Measurements from ENCODE around the gene NOD1. TPM values are rescaled to one million over a fixed set of nuclear protein-coding genes. Genes with fewer than 3 reads are reported as not detected.

The NOD1 gene
- total and polyA plus RNA-seq, 2 of the 13 experiments (the other 11 are each of a cell fraction or from before 2014, with no cell fraction given), result 1.7 to 2.9 TPM

DNA sequence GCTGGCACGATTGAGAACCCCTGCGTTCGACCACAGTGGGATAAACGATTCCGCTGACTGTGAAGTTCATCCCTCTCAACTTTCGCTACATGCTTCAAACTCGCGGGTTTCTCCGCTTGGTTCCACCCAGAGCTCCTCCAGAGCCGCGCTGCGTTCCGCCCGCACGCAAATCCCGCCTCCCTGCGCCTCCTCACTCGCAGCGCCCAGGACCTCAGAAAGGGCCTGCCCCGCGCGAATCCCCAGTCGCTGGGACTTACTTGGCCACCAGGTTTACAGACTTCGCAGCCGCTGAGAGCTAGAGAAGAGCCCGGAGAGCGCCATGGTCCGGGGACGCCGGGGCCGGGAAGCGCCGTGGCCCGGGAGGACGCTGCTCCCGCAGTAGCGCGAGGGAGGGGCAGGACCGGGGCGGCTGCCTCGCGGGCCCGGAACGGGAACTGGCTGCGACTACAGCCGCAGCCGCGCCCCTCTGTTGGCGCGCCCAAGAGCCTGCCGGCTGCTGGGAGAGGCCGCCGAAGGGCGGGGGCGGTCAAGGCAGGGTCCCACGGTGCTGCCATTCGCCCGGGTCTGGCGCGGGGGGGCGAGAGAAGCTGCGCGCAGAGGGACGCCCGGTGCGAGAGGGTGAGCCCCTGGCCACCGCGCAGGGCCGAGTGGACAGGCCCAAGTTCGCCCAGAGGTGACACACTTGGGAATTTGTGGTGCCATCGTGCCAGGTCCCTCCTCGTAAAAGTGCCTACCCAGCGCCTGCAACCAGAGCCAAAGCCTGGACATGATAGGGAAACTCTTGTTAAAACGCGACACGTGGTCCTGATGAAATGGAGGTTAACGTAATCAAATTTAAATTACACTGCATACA, at the start of gene NOD1 (continued):
- TF ChIP-seq, protein P1, sequence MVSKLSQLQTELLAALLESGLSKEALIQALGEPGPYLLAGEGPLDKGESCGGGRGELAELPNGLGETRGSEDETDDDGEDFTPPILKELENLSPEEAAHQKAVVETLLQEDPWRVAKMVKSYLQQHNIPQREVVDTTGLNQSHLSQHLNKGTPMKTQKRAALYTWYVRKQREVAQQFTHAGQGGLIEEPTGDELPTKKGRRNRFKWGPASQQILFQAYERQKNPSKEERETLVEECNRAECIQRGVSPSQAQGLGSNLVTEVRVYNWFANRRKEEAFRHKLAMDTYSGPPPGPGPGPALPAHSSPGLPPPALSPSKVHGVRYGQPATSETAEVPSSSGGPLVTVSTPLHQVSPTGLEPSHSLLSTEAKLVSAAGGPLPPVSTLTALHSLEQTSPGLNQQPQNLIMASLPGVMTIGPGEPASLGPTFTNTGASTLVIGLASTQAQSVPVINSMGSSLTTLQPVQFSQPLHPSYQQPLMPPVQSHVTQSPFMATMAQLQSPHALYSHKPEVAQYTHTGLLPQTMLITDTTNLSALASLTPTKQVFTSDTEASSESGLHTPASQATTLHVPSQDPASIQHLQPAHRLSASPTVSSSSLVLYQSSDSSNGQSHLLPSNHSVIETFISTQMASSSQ (IDR thresholded peaks at IDR 0.05; ENCODE audit: low read depth), result no peak
- TF ChIP-seq, protein P1 (CRISPR knock-in tag; IDR thresholded peaks at IDR 0.05; ENCODE audit: borderline replicate concordance), result peak; percentile 50; the same call in 1 of the 2 replicates
- TF ChIP-seq ADNP (CRISPR knock-in tag; IDR thresholded peaks at IDR 0.05) (no peak), ZBTB7A (CRISPR knock-in tag; IDR thresholded peaks at IDR 0.05) (no peak), SOX5 (CRISPR knock-in tag; IDR thresholded peaks at IDR 0.05; ENCODE audit: borderline replicate concordance) (no peak), ZNF121 (CRISPR knock-in tag; IDR thresholded peaks at IDR 0.05) (peak; percentile 73), PAF1 (CRISPR knock-in tag; IDR thresholded peaks at IDR 0.05) (no peak), ZNF235 (CRISPR knock-in tag; IDR thresholded peaks at IDR 0.05; ENCODE audit: borderline replicate concordance) (no peak), MYC (CRISPR knock-in tag; IDR thresholded peaks at IDR 0.05; ENCODE audit: borderline replicate concordance) (peak; percentile 67), RORA (CRISPR knock-in tag; IDR thresholded peaks at IDR 0.05) (no peak), POLR2AphosphoS5 (IDR thresholded peaks at IDR 0.05; ENCODE audit: low read depth, low read length) (peak; percentile 27; the same call in 1 of the 2 replicates), ZFP36L1 (CRISPR knock-in tag; IDR thresholded peaks at IDR 0.05) (no peak)
- TF ChIP-seq, protein P2, sequence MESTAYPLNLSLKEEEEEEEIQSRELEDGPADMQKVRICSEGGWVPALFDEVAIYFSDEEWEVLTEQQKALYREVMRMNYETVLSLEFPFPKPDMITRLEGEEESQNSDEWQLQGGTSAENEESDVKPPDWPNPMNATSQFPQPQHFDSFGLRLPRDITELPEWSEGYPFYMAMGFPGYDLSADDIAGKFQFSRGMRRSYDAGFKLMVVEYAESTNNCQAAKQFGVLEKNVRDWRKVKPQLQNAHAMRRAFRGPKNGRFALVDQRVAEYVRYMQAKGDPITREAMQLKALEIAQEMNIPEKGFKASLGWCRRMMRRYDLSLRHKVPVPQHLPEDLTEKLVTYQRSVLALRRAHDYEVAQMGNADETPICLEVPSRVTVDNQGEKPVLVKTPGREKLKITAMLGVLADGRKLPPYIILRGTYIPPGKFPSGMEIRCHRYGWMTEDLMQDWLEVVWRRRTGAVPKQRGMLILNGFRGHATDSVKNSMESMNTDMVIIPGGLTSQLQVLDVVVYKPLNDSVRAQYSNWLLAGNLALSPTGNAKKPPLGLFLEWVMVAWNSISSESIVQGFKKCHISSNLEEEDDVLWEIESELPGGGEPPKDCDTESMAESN (CRISPR knock-in tag; conservative IDR thresholded peaks at IDR 0.05), result no peak
- TF ChIP-seq, protein P3, sequence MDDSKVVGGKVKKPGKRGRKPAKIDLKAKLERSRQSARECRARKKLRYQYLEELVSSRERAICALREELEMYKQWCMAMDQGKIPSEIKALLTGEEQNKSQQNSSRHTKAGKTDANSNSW (CRISPR knock-in tag; IDR thresholded peaks at IDR 0.05; ENCODE audit: borderline replicate concordance), result 0 out of 2 replicates have a peak, but pooled peaks have one; percentile 38
- TF ChIP-seq, protein P4, sequence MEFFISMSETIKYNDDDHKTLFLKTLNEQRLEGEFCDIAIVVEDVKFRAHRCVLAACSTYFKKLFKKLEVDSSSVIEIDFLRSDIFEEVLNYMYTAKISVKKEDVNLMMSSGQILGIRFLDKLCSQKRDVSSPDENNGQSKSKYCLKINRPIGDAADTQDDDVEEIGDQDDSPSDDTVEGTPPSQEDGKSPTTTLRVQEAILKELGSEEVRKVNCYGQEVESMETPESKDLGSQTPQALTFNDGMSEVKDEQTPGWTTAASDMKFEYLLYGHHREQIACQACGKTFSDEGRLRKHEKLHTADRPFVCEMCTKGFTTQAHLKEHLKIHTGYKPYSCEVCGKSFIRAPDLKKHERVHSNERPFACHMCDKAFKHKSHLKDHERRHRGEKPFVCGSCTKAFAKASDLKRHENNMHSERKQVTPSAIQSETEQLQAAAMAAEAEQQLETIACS (CRISPR knock-in tag; IDR thresholded peaks at IDR 0.05), result 0 out of 2 replicates have a peak, but pooled peaks have one; percentile 18
- TF ChIP-seq, protein P5, sequence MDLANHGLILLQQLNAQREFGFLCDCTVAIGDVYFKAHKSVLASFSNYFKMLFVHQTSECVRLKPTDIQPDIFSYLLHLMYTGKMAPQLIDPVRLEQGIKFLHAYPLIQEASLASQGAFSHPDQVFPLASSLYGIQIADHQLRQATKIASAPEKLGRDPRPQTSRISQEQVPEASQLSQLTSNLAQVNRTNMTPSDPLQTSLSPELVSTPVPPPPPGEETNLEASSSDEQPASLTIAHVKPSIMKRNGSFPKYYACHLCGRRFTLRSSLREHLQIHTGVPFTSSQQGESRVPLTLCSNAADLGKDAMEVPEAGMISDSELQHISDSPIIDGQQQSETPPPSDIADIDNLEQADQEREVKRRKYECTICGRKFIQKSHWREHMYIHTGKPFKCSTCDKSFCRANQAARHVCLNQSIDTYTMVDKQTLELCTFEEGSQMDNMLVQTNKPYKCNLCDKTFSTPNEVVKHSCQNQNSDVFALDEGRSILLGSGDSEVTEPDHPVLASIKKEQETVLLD (CRISPR knock-in tag; IDR thresholded peaks at IDR 0.05; ENCODE audit: low read depth), result peak; percentile 75; the same call in 1 of the 2 replicates

Measured in HepG2 (cell line).